K562 treated with DMSO at 1 percent for 12 hours (cell line): ENCODE data around the gene SREBF1. TPM values are rescaled to one million over a fixed set of nuclear protein-coding genes. Genes with fewer than 3 reads are reported as not detected.

ENCODE experiments used
- total RNA-seq: library from RNA; unstranded; fragments of 300-600 nt; gene quantifications from 2 replicates; pipeline ENCODE4 v1.2.3, GENCODE V29; 2022; ENCODE audit not compliant: insufficient read depth

The SREBF1 gene
- total RNA-seq, result 81.7 and 134 TPM in 2 replicates

GRCh38 chr17:17836818-17837379 is at the start of gene SREBF1:
Gene SREBF1 (minus strand): TSS chr17:17836986. CDS start chr17:17836817, 169 bp downstream.

Other genes with a start within 250 kb of the SREBF1 start
- gene PEMT, start 245.3 kb downstream of the SREBF1 start, total RNA-seq, result 17.4 and 34.9 TPM in 2 replicates
- gene RAI1, start 155.5 kb downstream of the SREBF1 start, total RNA-seq, result 5.4 and 13.1 TPM in 2 replicates
- 5.3 and 14.8 TPM in 2 replicates for gene TOM1L2, start 135.4 kb upstream of the SREBF1 start, total RNA-seq
- 0.45 and 0.74 TPM in 2 replicates for gene DRC3, start 135.9 kb upstream of the SREBF1 start, total RNA-seq
- gene ATPAF2, start 202.2 kb upstream of the SREBF1 start, total RNA-seq, result 20.3 and 21.3 TPM in 2 replicates
- gene GID4, start 202.4 kb upstream of the SREBF1 start, total RNA-seq, result 3.9 and 6.4 TPM in 2 replicates